Duodenal mucosa (tissue), 2 donors: Measurements from ENCODE around the gene PI16.

Experiments used
- H3K27ac ChIP-seq: one replicate; pipeline ENCODE4 v1.7.0; 2013; ENCODE audit warnings: low read depth, low read length
- H3K27me3 ChIP-seq, 2 donors: one replicate each; pipeline ENCODE4 v1.7.0; 2013; ENCODE audit warnings: low read length in 2 of 2, control low read depth in 1 of 2; ENCODE audit not compliant: insufficient read depth in 2 of 2, control insufficient read depth in 1 of 2
- H3K36me3 ChIP-seq, 2 donors: one replicate each; pipeline ENCODE4 v1.7.0; 2013; ENCODE audit warnings: low read length in 2 of 2, control low read depth in 1 of 2; ENCODE audit not compliant: insufficient read depth in 2 of 2, control insufficient read depth in 1 of 2
- H3K4me1 ChIP-seq, 2 donors: one replicate each; pipeline ENCODE4 v1.7.0; 2013; ENCODE audit warnings: low read length in 2 of 2, control low read depth in 1 of 2; ENCODE audit not compliant: insufficient read depth in 2 of 2, control insufficient read depth in 1 of 2
- H3K4me3 ChIP-seq, 2 donors: one replicate each; pipeline ENCODE4 v1.7.0; 2013; ENCODE audit warnings: low read length in 2 of 2, low read depth in 1 of 2
- H3K9ac ChIP-seq, 2 donors: one replicate each; pipeline ENCODE4 v1.7.0; 2013; ENCODE audit warnings: low read length in 2 of 2, low read depth in 1 of 2
- H3K9me3 ChIP-seq, 2 donors: one replicate each; pipeline ENCODE4 v1.7.0; 2013; ENCODE audit warnings: low read length in 2 of 2, control low read depth in 1 of 2; ENCODE audit not compliant: control insufficient read depth in 1 of 2

Gene PI16

GRCh38 chr6:36998723-36999038, 44.1 kb downstream of the PI16 start:
- peaks cover 0 to 2% of the 10 kb centered on the region in 2 donors for H3K27me3 ChIP-seq
- no peak overlapping the region for H3K4me3 ChIP-seq
- peak overlapping the region; percentile 5 to 32 for H3K9ac ChIP-seq
- no peaks in the 10 kb centered on the region for H3K36me3 ChIP-seq
- no peaks in the 10 kb centered on the region for H3K9me3 ChIP-seq
- H3K27ac ChIP-seq, result no peak overlapping the region
- H3K4me1 ChIP-seq, result peaks cover 12 to 13% of the 10 kb centered on the region in 2 donors

- Histone ChIP-seq H3K36me3 (no peaks in the 10 kb centered on the region), H3K27me3 (peaks cover 0 to 2% of the 10 kb centered on the region in 2 donors), H3K27ac (no peak overlapping the region), H3K4me1 (peaks cover 12 to 13% of the 10 kb centered on the region in 2 donors), H3K9me3 (no peaks in the 10 kb centered on the region), H3K4me3 (no peak overlapping the region), H3K9ac (peak overlapping the region in 1 of 2 donors; percentile 32)
These were observed 44.7 kb downstream of the PI16 start for GRCh38 chr6:36999061-36999750.

GRCh38 chr6:36999751-37000125, 45.2 kb downstream of the PI16 start:
- H3K4me3 ChIP-seq, result no peak overlapping the region
- no peaks in the 10 kb centered on the region for H3K36me3 ChIP-seq
- no peak overlapping the region for H3K9ac ChIP-seq
- peaks cover 0 to 2% of the 10 kb centered on the region in 2 donors for H3K27me3 ChIP-seq
- no peaks in the 10 kb centered on the region for H3K9me3 ChIP-seq
- no peak overlapping the region for H3K27ac ChIP-seq
- peaks cover 12 to 13% of the 10 kb centered on the region in 2 donors for H3K4me1 ChIP-seq

GRCh38 chr6:37004044-37004980, 49.8 kb downstream of the PI16 start:
- H3K27ac ChIP-seq, result no peak overlapping the region
- H3K27me3 ChIP-seq, result no peaks in the 10 kb centered on the region
- H3K4me3 ChIP-seq, result no peak overlapping the region

GRCh38 chr6:37005061-37005810, 50.7 kb downstream of the PI16 start, which contains the start of gene FGD2:
Gene FGD2, plus strand, starts transcription at chr6:37005655. Its CDS starts 163 bp downstream, at chr6:37005818.
- Histone ChIP-seq H3K4me3 (peak within 1 kb of the TSS; percentile 40 to 62), H3K9ac (peak within 1 kb of the TSS in 1 of 2 donors; percentile 33), H3K9me3 (no peaks in the 10 kb centered on the region), H3K4me1 (peaks cover 10 to 16% of the 10 kb centered on the region in 2 donors), H3K27ac (no peak within 1 kb of the TSS), H3K27me3 (no peaks in the 10 kb centered on the region), H3K36me3 (no peaks in the 10 kb centered on the region)

More at GRCh38 chr6:37004044-37004980, 49.8 kb downstream of the PI16 start:
- H3K9me3 ChIP-seq, result no peaks in the 10 kb centered on the region
- no peaks in the 10 kb centered on the region for H3K36me3 ChIP-seq
- H3K9ac ChIP-seq, result no peak overlapping the region
- H3K4me1 ChIP-seq, result peaks cover 10 to 16% of the 10 kb centered on the region in 2 donors

- no peaks in the 10 kb centered on the region for H3K9me3 ChIP-seq
- peaks cover 10 to 16% of the 10 kb centered on the region in 2 donors for H3K4me1 ChIP-seq
- H3K4me3 ChIP-seq, result peak overlapping the region; percentile 40 to 62
- no peaks in the 10 kb centered on the region for H3K27me3 ChIP-seq
- H3K9ac ChIP-seq, result peak overlapping the region in 1 of 2 donors; percentile 33
- no peaks in the 10 kb centered on the region for H3K36me3 ChIP-seq
- no peak overlapping the region for H3K27ac ChIP-seq
These were observed 51.5 kb downstream of the PI16 start for GRCh38 chr6:37005827-37006567.

- Histone ChIP-seq H3K36me3 (no peaks in the 10 kb centered on the region), H3K4me3 (peak overlapping the region; percentile 17 to 62), H3K27ac (no peak overlapping the region), H3K4me1 (peaks cover 10 to 16% of the 10 kb centered on the region in 2 donors), H3K9me3 (no peaks in the 10 kb centered on the region), H3K9ac (peak overlapping the region in 1 of 2 donors; percentile 33), H3K27me3 (no peaks in the 10 kb centered on the region)
These were observed 52.3 kb downstream of the PI16 start for GRCh38 chr6:37006793-37007339.

GRCh38 chr6:37007340-37008043, 53.0 kb downstream of the PI16 start:
- H3K27me3 ChIP-seq, result no peaks in the 10 kb centered on the region
- no peaks in the 10 kb centered on the region for H3K9me3 ChIP-seq
- H3K27ac ChIP-seq, result no peak overlapping the region
- peak overlapping the region in 1 of 2 donors; percentile 18 for H3K9ac ChIP-seq
- H3K36me3 ChIP-seq, result no peaks in the 10 kb centered on the region
- H3K4me1 ChIP-seq, result peaks cover 10 to 16% of the 10 kb centered on the region in 2 donors
- peak overlapping the region; percentile 17 to 62 for H3K4me3 ChIP-seq
